GM23338 (cell line): ENCODE results near the gene ZNF687. TPM values are rescaled to one million over a fixed set of nuclear protein-coding genes. Genes with fewer than 3 reads are reported as not detected.
A peak's percentile ranks its signal among the peaks of the same experiment; 100 is the strongest.

Experiments
- ATAC-seq: fragments of 200-7000 bp; cut with Tn5 transposase; 3 replicates; pipeline ENCODE4 v1.9.1; 2020
- DNase-seq: peaks from one replicate; pipeline ENCODE4 v3.0.0-alpha.2; 2015; ENCODE audit warnings: low spot score
- H2AFZ ChIP-seq: fragments of 200-600 bp; sonication (generic); 2 replicates; pipeline ENCODE4 v1.8.0; 2016; ENCODE audit warnings: antibody characterized with exemption, mild to moderate bottlenecking, moderate library complexity
- H3F3A ChIP-seq: fragments of 200-600 bp; sonication (generic); replicated peaks from 2 replicates; pipeline ENCODE4 v1.8.0; 2017; ENCODE audit warnings: antibody characterized with exemption, mixed run types, low read depth
- H3K27ac ChIP-seq: fragments of 200-600 bp; sonication (generic); 2 replicates; pipeline ENCODE4 v1.6.1; 2016; ENCODE audit warnings: low read depth
- H3K27me3 ChIP-seq: fragments of 200-600 bp; sonication (generic); 2 replicates; pipeline ENCODE4 v1.8.0; 2016; ENCODE audit warnings: mild to moderate bottlenecking, mixed run types, moderate library complexity; ENCODE audit not compliant: insufficient read depth
- H3K36me3 ChIP-seq: fragments of 200-600 bp; sonication (generic); 2 replicates; pipeline ENCODE4 v1.8.0; 2016; ENCODE audit warnings: mild to moderate bottlenecking; ENCODE audit not compliant: insufficient read depth
- H3K4me1 ChIP-seq: fragments of 200-600 bp; sonication (generic); 2 replicates; pipeline ENCODE4 v1.8.0; 2016; ENCODE audit warnings: mild to moderate bottlenecking, moderate library complexity; ENCODE audit not compliant: insufficient read depth
- H3K4me2 ChIP-seq: fragments of 200-600 bp; sonication (generic); 2 replicates; pipeline ENCODE4 v1.7.1; 2017; ENCODE audit warnings: mixed run types
- H3K4me3 ChIP-seq: fragments of 200-600 bp; sonication (generic); 2 replicates; pipeline ENCODE4 v1.6.1; 2016; ENCODE audit warnings: mixed run types
- H3K79me2 ChIP-seq: fragments of 200-600 bp; sonication (generic); replicated peaks from 2 replicates; pipeline ENCODE4 v1.8.0; 2017; ENCODE audit warnings: mild to moderate bottlenecking; ENCODE audit not compliant: insufficient read depth
- H3K9me2 ChIP-seq: fragments of 200-600 bp; sonication (generic); 2 replicates; pipeline ENCODE4 v1.8.0; 2017; ENCODE audit not compliant: insufficient read depth
- H4K20me1 ChIP-seq: fragments of 200-600 bp; sonication (generic); replicated peaks from 2 replicates; pipeline ENCODE4 v1.8.0; 2017; ENCODE audit warnings: mild to moderate bottlenecking; ENCODE audit not compliant: insufficient read depth
- H3K27ac Mint-ChIP-seq: 2 replicates; pipeline ENCODE4 v1.8.0; 2020; ENCODE audit warnings: inconsistent platforms, mild to moderate bottlenecking, moderate library complexity, mixed read lengths
- H3K27me3 Mint-ChIP-seq: 3 replicates; pipeline ENCODE4 v1.8.0; 2022; ENCODE audit warnings: low read depth, mild to moderate bottlenecking, moderate library complexity, mixed read lengths, inconsistent platforms; ENCODE audit not compliant: insufficient read depth, poor library complexity
- H3K36me3 Mint-ChIP-seq: 3 replicates; pipeline ENCODE4 v1.8.0; 2021; ENCODE audit warnings: low read depth, mild to moderate bottlenecking, inconsistent platforms, moderate library complexity, mixed read lengths
- H3K4me1 Mint-ChIP-seq: 3 replicates; pipeline ENCODE4 v1.8.0; 2020; ENCODE audit warnings: mild to moderate bottlenecking, inconsistent platforms, mixed read lengths
- H3K4me3 Mint-ChIP-seq: 3 replicates; pipeline ENCODE4 v1.8.0; 2021; ENCODE audit warnings: moderate library complexity, mild to moderate bottlenecking, inconsistent platforms, mixed read lengths
- H3K9me3 Mint-ChIP-seq: 3 replicates; pipeline ENCODE4 v1.8.0; 2020; ENCODE audit warnings: moderate library complexity, mild to moderate bottlenecking, inconsistent platforms, mixed read lengths
- EZH2 ChIP-seq: fragments of 200-600 bp; sonication (generic); IDR thresholded peaks from one replicate; pipeline ENCODE4 v1.8.0; 2017; ENCODE audit warnings: antibody characterized with exemption, mild to moderate bottlenecking, low read depth; ENCODE audit not compliant: unreplicated experiment
- EZH2phosphoT487 ChIP-seq: fragments of 200-600 bp; sonication (generic); IDR thresholded peaks from one replicate; pipeline ENCODE4 v1.8.1; 2018; ENCODE audit warnings: antibody characterized with exemption; ENCODE audit not compliant: unreplicated experiment
- JUNB ChIP-seq: IDR thresholded peaks from one replicate; pipeline ENCODE4 v1.6.1; 2016; ENCODE audit warnings: antibody characterized with exemption; ENCODE audit not compliant: unreplicated experiment
- NANOG ChIP-seq: IDR thresholded peaks from 2 replicates; pipeline ENCODE4 v1.6.1; 2016; ENCODE audit warnings: antibody characterized with exemption, borderline replicate concordance
- POLR2AphosphoS5 ChIP-seq: IDR thresholded peaks from 2 replicates; pipeline ENCODE4 v1.6.1; 2016; ENCODE audit warnings: antibody characterized with exemption, low read depth
- STAT1 ChIP-seq: IDR thresholded peaks from one replicate; pipeline ENCODE4 v1.6.1; 2016; ENCODE audit warnings: antibody characterized with exemption; ENCODE audit not compliant: unreplicated experiment
- ZNF331 ChIP-seq: fragments of 250-450 bp; sonication (Bioruptor Pico); IDR thresholded peaks from 2 replicates; pipeline ENCODE4 v1.5.0; 2020; ENCODE audit warnings: low read depth, mild to moderate bottlenecking, moderate library complexity
- ZNF462 ChIP-seq: fragments of 250-450 bp; sonication (Bioruptor Pico); IDR thresholded peaks from 2 replicates; pipeline ENCODE4 v1.5.0; 2020; ENCODE audit warnings: mild to moderate bottlenecking, moderate library complexity
- polyA plus RNA-seq: library from polyadenylated mRNA; unstranded; fragments of >200 nt; fragmentation: Nextera tagmentation; extraction: Ambion mirVana; gene quantifications from 2 replicates; pipeline ENCODE4 v1.2.1, GENCODE V29; 2016
- total RNA-seq: library from RNA; depleted of rRNA; stranded (reverse); fragments of >200 nt; shearing (Covaris generic); gene quantifications from 2 replicates; pipeline ENCODE4 v1.2.3, GENCODE V29; 2014

Gene ZNF687
- total and polyA plus RNA-seq, 2 experiments from 2014 or later: 7.7 to 63.9 TPM

DNA sequence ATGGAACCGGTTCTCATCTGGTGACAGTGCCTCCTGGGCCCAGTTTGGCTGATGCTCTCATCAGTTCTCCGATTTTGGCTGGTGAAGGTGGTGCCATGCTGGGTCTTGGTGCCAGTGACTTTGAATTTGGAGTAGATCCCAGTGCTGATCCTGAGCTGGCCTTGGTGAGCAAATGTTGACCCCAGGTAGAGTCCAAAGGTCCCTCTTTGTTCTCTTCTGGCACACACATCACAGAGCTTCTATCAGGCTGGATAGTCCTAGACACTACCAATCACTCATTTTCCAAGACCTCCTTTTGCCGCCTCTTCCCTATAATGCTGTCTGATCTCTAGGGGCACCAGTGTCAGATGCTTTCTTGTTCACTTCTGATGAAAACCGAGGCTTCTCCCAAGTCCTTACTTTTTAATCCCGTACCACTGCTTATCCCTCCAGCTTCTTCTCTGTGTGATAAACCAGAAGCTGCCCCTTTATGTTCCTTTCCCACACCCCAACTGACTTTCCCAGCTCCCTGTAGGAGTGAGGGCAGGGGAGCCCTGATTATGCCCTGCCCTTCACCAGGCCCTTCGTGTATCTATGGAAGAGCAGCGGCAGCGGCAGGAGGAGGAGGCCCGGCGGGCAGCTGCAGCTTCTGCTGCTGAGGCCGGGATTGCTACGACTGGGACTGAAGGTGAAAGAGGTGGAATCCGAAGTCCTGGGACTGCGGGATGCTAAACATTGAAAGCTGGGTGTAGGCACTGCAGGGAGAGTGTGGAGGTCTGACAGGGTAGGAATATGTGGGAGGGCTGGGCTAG, 16.5 kb upstream of the ZNF687 start:
- DNase-seq (no peak), ATAC-seq (no peak)
- peaks cover 3% of the 10 kb centered on the region for H3K27me3 Mint-ChIP-seq
- peaks cover 9% of the 10 kb centered on the region for H4K20me1 ChIP-seq
- no peaks in the 10 kb centered on the region for H3K9me3 Mint-ChIP-seq
- H3K36me3 ChIP-seq: peaks cover 39% of the 10 kb centered on the region
- H3K4me3 Mint-ChIP-seq: no peak overlapping the region
- H3K4me2 ChIP-seq: no peak overlapping the region
- peaks cover 2% of the 10 kb centered on the region; the same call in 1 of the 3 replicates for H3K4me1 Mint-ChIP-seq
- H3K27me3 ChIP-seq: no peaks in the 10 kb centered on the region
- no peaks in the 10 kb centered on the region for H3K9me2 ChIP-seq
- no peak overlapping the region for H3K27ac ChIP-seq
- no peak overlapping the region for H3K27ac Mint-ChIP-seq
- H3K4me1 ChIP-seq: no peaks in the 10 kb centered on the region
- no peak overlapping the region for H3K4me3 ChIP-seq
- peaks cover 72% of the 10 kb centered on the region for H3K36me3 Mint-ChIP-seq
- peaks cover 23% of the 10 kb centered on the region for H3K79me2 ChIP-seq
- peaks cover 11% of the 10 kb centered on the region for H3F3A ChIP-seq
- no peak overlapping the region for H2AFZ ChIP-seq
- no peak for TF ChIP-seq JUNB

GRCh38 chr1:151266315-151266714, 15.8 kb upstream of the ZNF687 start:
- DNase-seq (no peak), ATAC-seq (no peak)
- Mint-ChIP-seq H3K9me3 (no peaks in the 10 kb centered on the region), H3K27me3 (peaks cover 3% of the 10 kb centered on the region), H3K36me3 (peaks cover 73% of the 10 kb centered on the region), H3K27ac (no peak overlapping the region), H3K4me1 (peaks cover 2% of the 10 kb centered on the region; the same call in 1 of the 3 replicates), H3K4me3 (no peak overlapping the region)
- H4K20me1 ChIP-seq: peaks cover 9% of the 10 kb centered on the region
- peaks cover 11% of the 10 kb centered on the region for H3F3A ChIP-seq
- peaks cover 39% of the 10 kb centered on the region for H3K36me3 ChIP-seq
- H3K79me2 ChIP-seq: peaks cover 16% of the 10 kb centered on the region
- H3K27me3 ChIP-seq: no peaks in the 10 kb centered on the region
- no peak overlapping the region for H3K4me2 ChIP-seq
- no peak for TF ChIP-seq ZNF462 (CRISPR knock-in tag)
- TF ChIP-seq EZH2: no peak
- no peak for TF ChIP-seq NANOG
- TF ChIP-seq ZNF331 (CRISPR knock-in tag): no peak
- no peak for TF ChIP-seq EZH2phosphoT487
- TF ChIP-seq STAT1: no peak
- TF ChIP-seq JUNB: no peak
- TF ChIP-seq POLR2AphosphoS5: no peak
- H2AFZ ChIP-seq: no peak overlapping the region
- H3K9me2 ChIP-seq: no peaks in the 10 kb centered on the region
- H3K27ac ChIP-seq: 0 out of 2 replicates have a peak overlapping the region, but pooled peaks have one; percentile 55
- H3K4me1 ChIP-seq: no peaks in the 10 kb centered on the region
- H3K4me3 ChIP-seq: no peak overlapping the region
